Measurements from ENCODE around the gene PLEKHM3. TPM values are rescaled to one million over a fixed set of nuclear protein-coding genes. Genes with fewer than 3 reads are reported as not detected.
"Not testable (repeated sequence)": the region's sequence is repeated elsewhere in the genome, so short reads cannot be mapped to it uniquely, and the experiment has no call there.

PLEKHM3 gene
- total RNA-seq, 2 donors from 2014 or later = 8.8 to 9.2 TPM

GRCh38 chr2:208025814-208026184 is 472 bp upstream of the PLEKHM3 start:
- peak overlapping the region; percentile 27 for H3K27ac Mint-ChIP-seq

GRCh38 chr2:208024091-208024490 is 1.2 kb downstream of the PLEKHM3 start:
- no peaks in the 10 kb centered on the region for H3K36me3 Mint-ChIP-seq (ENCODE audit: insufficient read depth in 2 of 2)
- no peak for ATAC-seq (replicated peaks in 1 of 2)

More at GRCh38 chr2:208025814-208026184, 472 bp upstream of the PLEKHM3 start:
- Mint-ChIP-seq H3K36me3 (ENCODE audit: insufficient read depth in 2 of 2) (no peaks in the 10 kb centered on the region), H3K27me3 (ENCODE audit: low read depth) (no peaks in the 10 kb centered on the region), H3K4me3 (peak overlapping the region; percentile 90 to 97), H3K4me1 (ENCODE audit: low read depth) (peaks cover 20% of the 10 kb centered on the region), H3K9me3 (peaks cover 0 to 2% of the 10 kb centered on the region in 2 donors)
- DNase-seq = peak; percentile 26 to 62
- ATAC-seq (replicated peaks in 1 of 2) = peak; percentile 35 to 69

GRCh38 chr2:208020253-208020652 is 5.1 kb downstream of the PLEKHM3 start:
- no peak for DNase-seq
- Mint-ChIP-seq H3K4me3 (no peak overlapping the region), H3K36me3 (ENCODE audit: insufficient read depth in 2 of 2) (no peaks in the 10 kb centered on the region), H3K27ac (no peak overlapping the region), H3K9me3 (no peaks in the 10 kb centered on the region), H3K27me3 (ENCODE audit: low read depth) (no peaks in the 10 kb centered on the region), H3K4me1 (ENCODE audit: low read depth) (peaks cover 43% of the 10 kb centered on the region)
- no peak for ATAC-seq (replicated peaks in 1 of 2)

More at GRCh38 chr2:208024091-208024490, 1.2 kb downstream of the PLEKHM3 start:
- no peak overlapping the region for H3K27ac Mint-ChIP-seq
- H3K9me3 Mint-ChIP-seq = peaks cover 0 to 2% of the 10 kb centered on the region in 2 donors
- DNase-seq = no peak
- peak overlapping the region in 1 of 2 donors; percentile 25 for H3K4me3 Mint-ChIP-seq
- peaks cover 28% of the 10 kb centered on the region for H3K4me1 Mint-ChIP-seq (ENCODE audit: low read depth)
- H3K27me3 Mint-ChIP-seq (ENCODE audit: low read depth) = no peaks in the 10 kb centered on the region

- H3K27ac Mint-ChIP-seq; DNase-seq; H3K27me3 Mint-ChIP-seq (ENCODE audit: low read depth); H3K9me3 Mint-ChIP-seq; ATAC-seq (replicated peaks in 1 of 2); H3K36me3 Mint-ChIP-seq (ENCODE audit: insufficient read depth in 2 of 2): not testable (repeated sequence)
- H3K4me1 Mint-ChIP-seq (ENCODE audit: low read depth) = peaks cover 47% of the 10 kb centered on the region
- H3K4me3 Mint-ChIP-seq = peak overlapping the region; percentile 49 to 64
Observed at GRCh38 chr2:208018124-208018712, 7.1 kb downstream of the PLEKHM3 start.

GRCh38 chr2:208017721-208018120 is 7.6 kb downstream of the PLEKHM3 start:
- H3K27ac Mint-ChIP-seq = peak overlapping the region; percentile 50
- H3K4me3 Mint-ChIP-seq = peak overlapping the region; percentile 49 to 64
- H3K4me1 Mint-ChIP-seq (ENCODE audit: low read depth) = peaks cover 50% of the 10 kb centered on the region
- no peak for DNase-seq
- H3K9me3 Mint-ChIP-seq = no peaks in the 10 kb centered on the region
- H3K36me3 Mint-ChIP-seq (ENCODE audit: insufficient read depth in 2 of 2) = no peaks in the 10 kb centered on the region
- peak; percentile 59 to 64 for ATAC-seq (replicated peaks in 1 of 2)
- H3K27me3 Mint-ChIP-seq (ENCODE audit: low read depth) = no peaks in the 10 kb centered on the region

- no peak for DNase-seq
- Mint-ChIP-seq H3K36me3 (ENCODE audit: insufficient read depth in 2 of 2) (no peaks in the 10 kb centered on the region), H3K27ac (no peak overlapping the region), H3K9me3 (no peaks in the 10 kb centered on the region), H3K27me3 (ENCODE audit: low read depth) (no peaks in the 10 kb centered on the region), H3K4me1 (ENCODE audit: low read depth) (peaks cover 57% of the 10 kb centered on the region), H3K4me3 (no peak overlapping the region)
- no peak for ATAC-seq (replicated peaks in 1 of 2)
Observed at GRCh38 chr2:208015475-208015874, 9.9 kb downstream of the PLEKHM3 start.

GRCh38 chr2:208013285-208014178 is 11.8 kb downstream of the PLEKHM3 start:
- Mint-ChIP-seq H3K27me3 (ENCODE audit: low read depth) (no peaks in the 10 kb centered on the region), H3K9me3 (no peaks in the 10 kb centered on the region), H3K4me1 (ENCODE audit: low read depth) (peaks cover 59% of the 10 kb centered on the region), H3K27ac (peak overlapping the region; percentile 21), H3K4me3 (peak overlapping the region; percentile 31 to 56), H3K36me3 (ENCODE audit: insufficient read depth in 2 of 2) (no peaks in the 10 kb centered on the region)
- DNase-seq (peak; percentile 18 to 25), ATAC-seq (replicated peaks in 1 of 2) (peak; percentile 91 to 92)

GRCh38 chr2:208012449-208012848 is 12.9 kb downstream of the PLEKHM3 start:
- H3K9me3 Mint-ChIP-seq = no peaks in the 10 kb centered on the region
- no peaks in the 10 kb centered on the region for H3K27me3 Mint-ChIP-seq (ENCODE audit: low read depth)
- no peak for ATAC-seq (replicated peaks in 1 of 2)
- DNase-seq = no peak
- H3K4me1 Mint-ChIP-seq (ENCODE audit: low read depth) = peaks cover 49% of the 10 kb centered on the region
- H3K36me3 Mint-ChIP-seq (ENCODE audit: insufficient read depth in 2 of 2) = no peaks in the 10 kb centered on the region
- H3K4me3 Mint-ChIP-seq = no peak overlapping the region
- H3K27ac Mint-ChIP-seq = no peak overlapping the region

GRCh38 chr2:208010506-208010905 is 14.8 kb downstream of the PLEKHM3 start:
- DNase-seq = no peak
- no peak for ATAC-seq (replicated peaks in 1 of 2)
- Mint-ChIP-seq H3K4me3 (no peak overlapping the region), H3K27ac (peak overlapping the region; percentile 20), H3K36me3 (ENCODE audit: insufficient read depth in 2 of 2) (no peaks in the 10 kb centered on the region), H3K9me3 (no peaks in the 10 kb centered on the region), H3K27me3 (ENCODE audit: low read depth) (no peaks in the 10 kb centered on the region), H3K4me1 (ENCODE audit: low read depth) (peaks cover 49% of the 10 kb centered on the region)

- H3K36me3 Mint-ChIP-seq (ENCODE audit: insufficient read depth in 2 of 2) = no peaks in the 10 kb centered on the region
- H3K4me1 Mint-ChIP-seq (ENCODE audit: low read depth) = peaks cover 26% of the 10 kb centered on the region
- H3K27me3 Mint-ChIP-seq (ENCODE audit: low read depth) = no peaks in the 10 kb centered on the region
- H3K27ac Mint-ChIP-seq = no peak overlapping the region
- no peaks in the 10 kb centered on the region for H3K9me3 Mint-ChIP-seq
- DNase-seq (no peak), ATAC-seq (replicated peaks in 1 of 2) (peak; percentile 73 to 99)
- H3K4me3 Mint-ChIP-seq = peak overlapping the region in 1 of 2 donors; percentile 17
Observed at GRCh38 chr2:208006833-208007232, 18.5 kb downstream of the PLEKHM3 start.

GRCh38 chr2:208006337-208006736 is 19.0 kb downstream of the PLEKHM3 start:
- no peak overlapping the region for H3K27ac Mint-ChIP-seq
- DNase-seq = no peak
- H3K9me3 Mint-ChIP-seq = no peaks in the 10 kb centered on the region
- ATAC-seq (replicated peaks in 1 of 2) = no peak
- H3K4me1 Mint-ChIP-seq (ENCODE audit: low read depth) = peaks cover 26% of the 10 kb centered on the region
- no peaks in the 10 kb centered on the region for H3K36me3 Mint-ChIP-seq (ENCODE audit: insufficient read depth in 2 of 2)
- no peak overlapping the region for H3K4me3 Mint-ChIP-seq
- H3K27me3 Mint-ChIP-seq (ENCODE audit: low read depth) = no peaks in the 10 kb centered on the region

- no peak overlapping the region for H3K4me3 Mint-ChIP-seq
- peaks cover 1 to 8% of the 10 kb centered on the region in 2 donors for H3K36me3 Mint-ChIP-seq (ENCODE audit: insufficient read depth in 2 of 2)
- H3K27ac Mint-ChIP-seq = no peak overlapping the region
- peaks cover 5% of the 10 kb centered on the region for H3K4me1 Mint-ChIP-seq (ENCODE audit: low read depth)
- ATAC-seq (replicated peaks in 1 of 2) = no peak
- no peaks in the 10 kb centered on the region for H3K9me3 Mint-ChIP-seq
- no peak for DNase-seq
- no peaks in the 10 kb centered on the region for H3K27me3 Mint-ChIP-seq (ENCODE audit: low read depth)
Observed at GRCh38 chr2:208001924-208002323, 23.4 kb downstream of the PLEKHM3 start.

- no peaks in the 10 kb centered on the region for H3K9me3 Mint-ChIP-seq
- no peaks in the 10 kb centered on the region for H3K27me3 Mint-ChIP-seq (ENCODE audit: low read depth)
- ATAC-seq (replicated peaks in 1 of 2) (no peak), DNase-seq (no peak)
- peaks cover 8% of the 10 kb centered on the region for H3K4me1 Mint-ChIP-seq (ENCODE audit: low read depth)
- no peak overlapping the region for H3K4me3 Mint-ChIP-seq
- no peak overlapping the region for H3K27ac Mint-ChIP-seq
- H3K36me3 Mint-ChIP-seq (ENCODE audit: insufficient read depth in 2 of 2) = peaks cover 1 to 10% of the 10 kb centered on the region in 2 donors
Observed at GRCh38 chr2:208000701-208001395, 24.5 kb downstream of the PLEKHM3 start.

Measured in activated T-cell treated with anti-CD3 and anti-CD28 coated beads, Interleukin-2, amount 50 U/mL, for 72 hours (primary cell).